TTC549 (cell line): ENCODE results near the gene PHC1.
A peak's percentile ranks its signal among the peaks of the same experiment; 100 is the strongest.
"Not testable (repeated sequence)": the region's sequence is repeated elsewhere in the genome, so short reads cannot be mapped to it uniquely, and the experiment has no call there.

Source experiments
- FAIRE-seq: peaks from 2 replicates; lab custom pipeline; 2012; peaks lifted over from hg19 to GRCh38; lab: Jason Lieb, UNC

The PHC1 gene

DNA sequence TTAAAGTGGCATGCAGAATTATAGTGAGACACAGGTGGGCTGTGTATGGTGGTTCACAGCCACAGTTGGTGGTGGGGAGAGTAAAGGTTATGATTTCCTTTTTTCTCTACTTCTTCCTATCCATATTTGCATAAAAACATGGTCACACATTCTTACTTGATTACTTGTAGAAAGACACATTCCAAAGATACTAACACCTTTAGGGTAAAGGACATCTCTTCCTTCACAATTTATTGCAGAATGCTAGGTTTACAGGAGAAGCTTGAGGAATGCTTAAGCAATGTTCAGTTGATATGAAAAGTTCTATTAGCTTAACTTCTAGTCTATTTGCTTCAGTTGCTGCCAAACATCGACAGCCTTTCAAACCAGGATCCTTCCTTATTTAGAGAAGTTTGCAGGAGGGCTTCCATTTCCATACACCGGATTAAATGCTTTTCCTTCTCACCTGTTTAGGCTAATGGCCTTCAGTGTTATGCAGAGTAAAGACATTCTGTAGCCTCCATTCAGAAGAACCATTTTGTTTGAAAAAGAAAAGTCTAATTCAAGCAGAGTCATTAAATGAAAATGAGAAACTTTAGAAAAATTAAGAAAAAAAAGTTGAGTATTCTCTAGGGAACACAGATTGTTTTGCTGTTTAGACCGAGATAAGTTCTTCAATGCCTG lies 2.6 kb upstream of the PHC1 start:
- no peak for FAIRE-seq

DNA sequence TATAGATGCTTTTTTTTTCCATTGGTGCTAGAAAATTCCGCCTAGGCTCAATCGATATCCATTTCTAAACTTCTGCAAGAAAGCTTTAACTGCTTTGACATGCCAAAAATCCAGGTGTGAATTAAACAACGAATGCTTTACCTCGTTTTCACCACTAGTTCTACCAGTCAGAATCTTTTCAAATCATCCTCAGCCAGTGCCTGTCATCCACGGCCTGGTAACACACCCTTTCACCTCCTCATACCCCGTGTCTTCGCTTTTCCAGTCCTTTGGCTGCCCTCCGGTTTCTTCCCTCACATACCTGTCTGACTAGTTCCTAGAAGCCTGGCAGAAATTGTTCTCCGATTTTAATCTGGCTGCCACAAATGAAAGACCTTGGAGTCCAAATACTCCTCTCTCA lies 1.4 kb upstream of the PHC1 start:
- FAIRE-seq = no peak

DNA sequence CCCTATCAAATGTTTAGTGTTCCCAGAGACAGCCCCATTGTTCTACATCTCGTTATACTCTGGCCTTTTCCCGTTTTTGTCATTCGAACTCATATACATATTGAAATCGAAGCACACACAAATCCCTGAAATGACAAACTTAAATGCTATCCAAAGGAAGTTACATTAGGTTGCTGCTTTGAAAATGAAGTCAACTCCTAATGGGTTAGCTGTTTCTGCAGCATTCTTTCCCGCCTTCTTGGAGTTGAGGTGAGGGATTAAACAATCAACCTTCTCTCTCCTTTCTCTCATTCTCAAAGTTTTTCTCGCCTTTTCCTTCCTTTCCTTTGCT lies 642 bp upstream of the PHC1 start:
- FAIRE-seq = no peak

DNA sequence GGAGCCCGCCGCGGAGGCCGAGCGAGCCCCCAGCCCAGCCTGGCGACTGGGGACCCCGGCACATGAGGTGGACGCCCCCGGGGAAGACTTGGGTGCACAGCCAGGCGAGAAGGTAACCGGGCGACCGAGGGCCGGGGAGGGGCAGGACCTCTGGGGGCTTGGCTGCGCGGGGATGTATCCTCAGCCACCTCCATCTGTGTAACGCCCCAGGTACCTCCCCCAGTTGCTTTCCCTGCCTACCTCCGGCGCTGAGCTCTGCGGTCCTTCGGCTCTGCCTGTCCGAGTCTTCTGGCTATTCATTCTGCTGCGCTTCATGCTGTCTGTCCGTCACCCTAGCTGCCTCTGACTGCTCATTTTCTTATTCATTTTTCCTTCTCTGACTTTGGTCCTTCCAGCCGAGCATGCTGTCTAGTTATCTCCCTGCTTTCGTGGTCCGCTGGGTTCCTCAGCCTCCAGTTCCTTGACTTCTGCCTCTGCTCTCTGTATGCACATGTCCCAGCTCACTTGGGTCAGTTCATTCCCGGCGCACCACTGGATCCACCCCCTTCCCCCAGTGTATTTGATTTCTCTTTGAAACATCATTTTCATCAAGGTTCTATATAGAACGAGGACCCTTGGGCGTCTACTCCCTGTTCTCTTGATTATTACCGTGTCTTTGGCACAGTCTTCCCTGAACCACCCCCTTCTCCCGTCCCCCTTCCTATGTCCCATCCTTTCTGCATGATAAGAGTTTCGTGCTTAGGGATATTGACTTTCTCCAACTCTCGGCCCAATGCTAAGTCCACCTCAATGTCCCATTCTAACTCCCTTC lies 612 bp downstream of the PHC1 start:
- no peak for FAIRE-seq

DNA sequence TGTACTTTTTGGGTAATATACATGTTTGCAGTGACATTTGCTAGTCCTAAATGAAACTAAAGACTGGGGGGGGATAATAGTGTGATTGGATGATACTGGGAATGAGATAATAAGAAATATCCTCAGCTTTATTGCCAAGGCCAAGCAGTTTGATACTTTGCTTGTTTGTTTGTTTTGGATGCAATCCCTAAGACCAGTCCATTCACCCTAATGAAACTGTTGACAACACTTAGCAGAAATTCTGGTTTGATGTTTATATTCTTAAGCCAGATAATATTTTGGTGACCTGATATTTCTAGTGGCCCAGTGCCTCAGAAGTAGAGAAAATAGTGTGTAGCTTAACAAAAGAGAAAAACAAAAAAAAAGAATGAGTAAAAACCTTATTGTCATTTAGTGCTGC lies 1.8 kb downstream of the PHC1 start:
- FAIRE-seq = no peak

DNA sequence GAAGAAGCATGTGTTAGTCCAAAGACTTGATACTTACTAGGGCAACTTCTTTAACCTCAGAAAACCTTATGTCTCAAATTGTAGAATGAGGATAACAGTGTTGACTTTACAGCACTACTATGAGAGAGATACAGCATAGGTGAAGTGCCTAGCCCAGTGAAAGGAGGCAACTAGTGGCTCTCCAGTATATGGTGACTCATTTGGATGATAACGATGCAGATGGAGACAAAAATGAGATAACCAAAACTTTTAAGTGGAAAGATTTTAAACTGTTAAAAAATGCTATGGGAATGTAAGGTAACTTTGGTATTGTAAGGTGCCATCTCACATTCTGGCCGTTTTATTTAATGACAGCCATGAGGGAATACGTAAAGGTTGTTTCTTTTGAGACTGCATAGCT lies 2.7 kb downstream of the PHC1 start:
- FAIRE-seq = no peak

DNA sequence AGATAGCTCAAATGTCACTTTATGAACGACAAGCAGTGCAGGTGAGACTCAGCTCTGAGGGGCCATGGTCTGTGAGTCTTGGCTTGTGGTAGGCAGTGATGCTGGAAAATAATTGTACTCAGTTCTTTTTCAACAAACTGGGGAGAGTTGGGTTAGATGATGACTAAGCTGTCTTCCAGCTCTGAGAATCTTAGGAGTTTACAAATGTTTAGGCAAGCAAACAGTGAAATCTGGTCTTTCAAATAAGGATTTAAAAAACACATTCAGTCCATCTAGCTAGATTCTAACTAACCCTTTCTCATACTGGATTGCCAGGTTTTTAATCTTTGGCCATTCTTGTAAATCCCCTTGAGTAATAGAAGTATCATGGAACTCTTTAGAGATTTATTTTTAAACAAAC lies 3.4 kb downstream of the PHC1 start:
- FAIRE-seq = no peak

DNA sequence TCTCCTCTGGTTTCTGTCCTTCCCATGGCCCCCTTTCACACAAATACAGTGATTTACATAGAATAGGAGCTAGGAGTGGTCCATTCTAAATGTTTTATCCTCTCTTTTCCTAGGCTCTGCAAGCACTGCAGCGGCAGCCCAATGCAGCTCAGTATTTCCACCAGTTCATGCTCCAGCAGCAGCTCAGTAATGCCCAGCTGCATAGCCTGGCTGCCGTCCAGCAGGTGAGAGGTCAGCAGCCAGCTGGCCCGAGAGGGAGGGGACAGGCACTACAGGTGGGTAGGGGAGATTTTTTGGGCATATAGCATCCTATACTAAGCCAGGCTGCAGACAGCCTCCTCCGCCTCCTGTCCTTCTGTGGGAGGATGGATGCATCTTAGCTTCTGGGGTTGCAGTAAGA lies 5.3 kb downstream of the PHC1 start:
- FAIRE-seq = not testable (repeated sequence)

DNA sequence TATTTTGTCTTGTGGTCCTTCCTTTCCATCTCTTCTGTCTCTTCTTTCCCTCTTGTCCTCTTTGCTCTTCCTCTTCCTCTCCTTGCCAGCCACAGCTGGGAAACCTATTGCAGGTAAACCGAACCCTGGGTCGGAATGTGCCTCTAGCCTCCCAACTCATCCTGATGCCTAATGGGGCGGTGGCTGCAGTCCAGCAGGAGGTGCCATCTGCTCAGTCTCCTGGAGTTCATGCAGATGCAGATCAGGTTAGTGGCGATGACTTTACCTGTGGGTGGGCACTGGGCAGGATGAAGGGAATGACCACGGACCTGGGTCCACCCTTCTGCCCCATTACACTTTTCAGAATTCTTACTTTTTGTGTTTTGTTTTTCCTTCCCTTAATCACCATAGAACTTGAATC lies 8.2 kb downstream of the PHC1 start:
- no peak for FAIRE-seq

DNA sequence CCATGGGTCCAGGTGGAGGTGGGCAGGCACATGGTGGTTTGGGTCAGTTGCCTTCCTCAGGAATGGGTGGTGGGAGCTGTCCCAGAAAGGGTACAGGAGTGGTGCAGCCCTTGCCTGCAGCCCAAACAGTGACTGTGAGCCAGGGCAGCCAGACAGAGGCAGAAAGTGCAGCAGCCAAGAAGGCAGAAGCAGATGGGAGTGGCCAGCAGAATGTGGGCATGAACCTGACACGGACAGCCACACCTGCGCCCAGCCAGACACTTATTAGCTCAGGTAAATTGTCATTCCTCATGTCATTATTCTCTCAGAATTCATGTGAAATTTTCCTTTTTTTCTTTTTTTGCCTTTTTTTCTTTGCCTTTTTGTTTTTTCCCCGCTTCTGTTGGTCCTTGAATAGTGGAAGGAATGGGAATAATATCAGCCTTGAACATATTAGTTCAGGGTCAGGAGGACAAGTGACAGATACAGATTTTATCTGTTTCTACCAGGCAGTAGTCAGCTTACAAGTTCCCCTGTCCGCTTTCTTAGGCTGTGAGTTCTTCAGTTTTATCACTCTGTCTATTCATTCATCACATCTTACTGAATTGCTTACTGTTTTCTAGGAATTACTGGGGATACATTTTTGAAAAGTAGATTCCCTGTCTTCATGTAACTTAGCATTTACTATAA lies 16.5 kb downstream of the PHC1 start:
- FAIRE-seq = not testable (repeated sequence)

DNA sequence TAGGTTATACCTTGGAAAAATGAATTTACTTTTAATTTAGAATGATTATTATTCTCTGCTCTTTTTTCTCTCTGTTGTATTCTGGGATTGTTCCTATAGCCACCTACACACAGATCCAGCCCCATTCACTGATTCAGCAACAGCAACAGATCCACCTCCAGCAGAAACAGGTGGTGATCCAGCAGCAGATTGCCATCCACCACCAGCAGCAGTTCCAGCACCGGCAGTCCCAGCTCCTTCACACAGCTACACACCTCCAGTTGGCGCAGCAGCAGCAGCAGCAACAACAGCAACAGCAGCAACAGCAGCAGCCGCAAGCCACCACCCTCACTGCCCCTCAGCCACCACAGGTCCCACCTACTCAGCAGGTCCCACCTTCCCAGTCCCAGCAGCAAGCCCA lies 18.2 kb downstream of the PHC1 start:
- not testable (repeated sequence) for FAIRE-seq

DNA sequence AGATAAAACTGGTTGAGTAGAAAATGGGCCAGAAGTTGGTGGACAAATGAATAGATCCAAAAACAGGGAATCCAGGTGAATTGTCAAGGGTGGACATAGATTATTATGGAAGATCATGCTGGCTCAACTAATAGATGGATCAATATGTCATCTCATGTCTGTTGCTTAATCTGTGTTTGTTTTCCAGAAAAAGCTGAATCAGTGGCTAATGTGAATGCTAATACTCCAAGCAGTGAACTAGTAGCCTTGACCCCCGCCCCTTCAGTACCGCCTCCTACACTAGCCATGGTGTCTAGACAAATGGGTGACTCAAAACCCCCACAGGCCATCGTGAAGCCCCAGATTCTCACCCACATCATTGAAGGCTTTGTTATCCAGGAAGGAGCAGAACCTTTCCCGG lies 19.8 kb downstream of the PHC1 start:
- not testable (repeated sequence) for FAIRE-seq

DNA sequence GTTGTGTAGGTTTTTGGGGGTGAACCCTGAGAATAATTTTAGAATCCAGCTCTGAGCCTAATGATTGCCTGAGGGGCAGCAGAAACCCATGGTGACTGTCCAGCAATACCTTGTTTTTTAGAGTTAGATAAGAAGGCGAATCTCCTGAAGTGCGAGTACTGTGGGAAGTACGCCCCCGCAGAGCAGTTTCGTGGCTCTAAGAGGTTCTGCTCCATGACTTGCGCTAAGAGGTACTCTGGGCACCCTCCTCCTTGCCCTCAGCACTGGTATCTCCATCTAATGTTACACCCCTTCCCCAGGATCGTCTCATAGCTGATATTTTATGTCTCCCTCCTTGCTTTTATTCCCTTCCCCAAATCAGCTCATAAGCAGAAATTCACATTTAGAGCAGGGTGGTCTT lies 22.4 kb downstream of the PHC1 start:
- no peak for FAIRE-seq

DNA sequence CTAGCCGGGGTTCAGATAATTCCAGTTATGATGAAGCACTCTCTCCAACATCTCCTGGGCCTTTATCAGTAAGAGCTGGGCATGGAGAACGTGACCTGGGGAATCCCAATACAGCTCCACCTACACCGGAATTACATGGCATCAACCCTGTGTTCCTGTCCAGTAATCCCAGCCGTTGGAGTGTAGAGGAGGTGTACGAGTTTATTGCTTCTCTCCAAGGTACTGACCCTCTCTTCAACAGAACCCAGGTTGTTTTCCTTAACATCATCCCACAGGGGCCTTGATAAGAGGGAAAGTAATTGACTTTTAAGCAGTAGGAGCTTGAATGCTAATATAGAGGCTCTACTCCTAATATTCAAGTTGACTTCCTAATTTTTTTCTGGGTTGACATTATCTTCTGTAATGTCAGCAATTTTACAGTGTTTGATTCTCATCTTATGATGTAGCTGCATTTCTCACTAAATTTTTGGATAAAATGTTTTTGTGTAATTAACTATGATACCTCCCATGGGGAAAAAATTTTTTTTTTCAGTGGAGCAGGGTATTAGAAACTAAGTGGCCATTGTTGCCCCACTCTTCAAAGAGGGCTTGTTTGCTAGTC lies 23.6 kb downstream of the PHC1 start:
- not testable (repeated sequence) for FAIRE-seq

DNA sequence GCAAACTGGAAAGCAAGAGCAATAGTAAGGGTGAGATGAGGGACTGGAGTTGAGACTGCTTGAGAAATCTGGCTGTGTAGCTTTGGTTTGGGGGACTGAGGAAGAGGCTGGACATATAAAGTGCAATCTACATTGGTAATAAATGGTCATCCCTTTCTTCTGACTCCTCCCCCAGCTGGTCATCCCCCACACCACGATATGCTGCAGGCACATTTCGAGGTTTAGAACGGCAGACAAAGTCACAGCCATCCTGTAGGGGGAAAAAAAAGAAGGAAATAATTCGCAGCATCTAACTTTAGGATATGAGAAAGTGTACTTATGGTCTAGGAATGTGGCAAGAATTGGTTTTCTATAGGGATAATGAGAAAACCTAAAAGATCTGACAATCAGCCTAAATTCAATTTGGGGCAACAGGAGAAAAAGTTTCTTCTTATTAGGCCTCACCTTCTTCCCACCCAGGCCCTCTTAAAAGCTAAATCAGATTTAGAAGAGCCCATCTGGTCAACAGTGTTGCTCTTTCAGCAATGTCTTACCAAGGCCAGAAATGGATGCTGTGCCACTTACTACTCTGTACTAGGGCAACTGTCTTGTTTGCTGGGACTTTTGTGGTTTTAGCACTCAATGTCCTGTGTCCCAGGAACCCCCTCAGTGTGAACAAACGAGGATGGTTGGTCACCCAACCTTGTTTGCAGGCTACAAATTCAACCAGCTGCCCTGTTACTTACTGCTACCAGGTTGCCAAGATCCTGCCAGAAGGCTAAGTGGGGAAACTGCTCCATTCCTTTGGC lies 27.6 kb downstream of the PHC1 start:
- FAIRE-seq = no peak

DNA sequence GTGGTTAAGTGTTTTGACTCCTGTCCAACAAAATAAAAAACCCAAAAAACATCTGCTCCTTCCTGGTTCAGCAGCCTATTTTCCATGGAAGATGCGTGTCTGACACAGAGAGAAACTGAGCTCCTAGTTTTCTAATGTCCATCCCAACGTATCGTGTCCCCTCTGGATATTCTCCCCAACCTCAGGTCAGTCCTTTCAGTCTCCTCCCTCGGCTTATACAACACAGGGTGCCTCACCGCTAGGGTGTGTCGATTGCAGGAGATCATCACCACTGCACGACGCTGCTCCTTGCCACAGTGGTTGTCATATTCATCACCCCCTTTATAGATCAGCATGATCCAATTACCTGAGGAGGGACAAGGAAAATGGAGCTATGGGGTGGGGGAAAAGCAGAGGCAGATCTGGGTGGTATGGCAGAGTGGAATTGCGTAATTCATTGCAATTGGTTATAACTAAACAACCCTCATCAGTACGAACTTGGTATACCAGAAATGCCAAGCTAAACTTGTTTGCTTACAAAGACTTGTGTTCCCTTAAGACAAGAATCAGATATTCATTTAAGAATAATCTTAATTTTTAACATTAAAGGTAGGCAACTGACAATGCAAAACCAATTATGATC lies 29.4 kb downstream of the PHC1 start:
- FAIRE-seq = no peak

DNA sequence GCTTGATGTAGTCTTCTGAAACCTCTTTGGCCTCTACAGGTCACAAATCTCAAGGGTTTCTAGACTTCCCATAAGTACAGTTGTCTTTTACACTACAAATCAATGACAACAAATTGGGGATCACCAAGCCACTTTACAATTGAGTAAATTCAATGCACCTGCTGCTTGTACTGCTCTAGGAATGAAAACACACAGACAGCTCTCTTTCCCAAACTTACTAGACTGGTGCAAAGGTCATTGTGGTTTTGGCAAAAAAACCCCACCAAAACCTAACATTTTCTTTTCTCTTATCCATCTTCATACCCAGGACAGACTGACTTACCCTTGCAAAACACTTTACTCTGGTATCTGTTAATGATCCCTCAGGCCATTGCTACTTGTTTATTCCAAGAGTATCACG lies 32.4 kb downstream of the PHC1 start:
- no peak for FAIRE-seq

DNA sequence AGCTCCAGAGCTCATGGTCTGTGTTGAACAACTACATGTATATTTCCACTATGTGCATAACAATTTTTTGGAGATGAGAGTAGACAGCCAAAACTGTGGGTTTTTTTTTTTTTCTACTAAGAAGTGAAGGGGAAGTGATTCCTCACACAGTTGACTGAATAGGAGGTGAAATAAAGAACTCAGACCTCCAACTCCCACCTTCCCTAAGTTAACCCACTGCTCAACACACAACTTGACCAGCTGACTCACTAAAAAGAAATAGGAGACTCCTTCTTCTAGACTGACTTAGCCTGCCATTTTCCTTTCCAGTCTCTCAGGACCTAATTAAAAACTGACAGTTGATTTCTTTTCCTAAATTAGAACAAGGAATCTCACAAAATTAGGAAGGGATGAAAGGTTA lies 33.4 kb downstream of the PHC1 start:
- FAIRE-seq = no peak

DNA sequence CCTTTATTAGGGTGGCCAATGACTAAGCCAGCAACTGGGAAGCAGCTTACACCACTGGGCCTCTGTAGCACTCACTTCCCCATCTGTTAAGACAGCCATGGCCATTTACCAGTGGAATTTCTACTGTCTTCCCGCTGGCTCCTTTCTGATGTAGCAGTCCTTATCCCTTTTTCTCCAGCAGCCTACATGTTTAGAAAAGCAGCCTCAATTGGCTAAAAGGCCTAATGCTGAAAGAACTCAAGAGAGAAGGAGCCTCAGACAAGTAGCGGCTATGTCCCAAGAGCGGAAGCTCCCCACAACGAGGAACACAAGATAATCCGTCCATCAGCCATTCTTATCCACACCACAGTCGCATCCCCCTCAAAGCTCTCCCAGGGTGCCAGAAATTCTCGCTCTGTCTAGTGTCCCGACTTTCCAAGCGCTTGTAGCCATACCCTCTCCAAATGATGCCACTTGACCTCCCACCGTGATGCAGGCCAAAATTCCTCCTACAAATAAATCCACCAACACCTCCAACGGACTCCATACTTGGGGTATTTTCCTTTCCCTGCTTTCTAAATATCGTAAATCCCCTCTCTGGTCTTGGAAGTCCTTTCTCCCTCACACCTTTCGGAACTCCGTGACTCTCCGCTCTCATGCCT lies 34.5 kb downstream of the PHC1 start:
- no peak for FAIRE-seq

DNA sequence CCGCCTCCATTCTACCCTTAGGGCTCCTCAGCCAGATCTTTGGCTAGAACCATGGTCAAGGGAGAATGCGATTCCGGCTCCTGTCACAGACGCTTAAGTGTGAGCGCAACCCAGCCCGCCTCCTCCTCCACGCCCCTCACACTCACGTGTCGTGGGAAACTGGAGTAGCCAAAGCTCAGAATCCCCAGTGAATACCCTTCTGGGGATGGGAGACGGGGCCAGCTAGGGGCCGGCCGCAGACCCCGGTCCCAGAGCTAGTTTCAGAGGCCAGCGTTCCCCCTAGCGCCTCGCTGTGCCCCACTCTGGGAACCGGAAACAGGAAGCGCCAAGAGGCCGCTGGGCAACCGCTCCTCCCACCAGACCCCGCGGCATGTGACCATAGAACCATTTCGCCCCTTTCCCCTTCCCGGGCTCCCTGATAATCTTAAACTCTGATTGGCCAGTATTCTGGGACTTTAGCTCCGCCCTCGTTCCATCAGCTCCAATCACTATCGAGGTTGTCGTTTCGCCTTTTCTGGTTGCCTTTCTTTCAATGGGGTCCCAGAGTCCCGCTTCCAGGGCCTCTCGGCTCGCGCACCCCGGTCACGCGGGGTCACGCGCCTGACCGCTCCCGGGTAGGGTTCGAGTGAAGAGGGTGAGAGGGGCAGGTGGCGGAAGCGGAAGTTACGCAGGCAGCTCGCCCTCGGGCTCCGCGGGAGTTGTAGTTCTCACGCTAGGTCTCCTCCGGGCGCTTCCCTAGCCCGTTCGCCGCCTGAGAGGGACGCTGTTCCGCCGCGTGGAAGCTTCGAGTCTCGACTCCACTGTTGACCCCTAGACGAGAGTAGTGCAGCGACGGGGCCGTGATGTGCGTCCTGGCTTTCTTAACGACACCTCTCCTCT lies 35.3 kb downstream of the PHC1 start, which contains the start of gene M6PR:
Gene M6PR, minus strand, starts transcription at position 304 of the 879 bp plus-strand sequence. CDS start 3,241 bp downstream, outside the sequence.
- FAIRE-seq = peak; percentile 92
